Thyroid gland (tissue), 4 donors: Measurements from ENCODE around the gene MEAF6.

Experiments
- POLR2A ChIP-seq, 2 donors: fragments of 450-650 bp; IDR thresholded peaks; one replicate each; pipeline ENCODE4 v1.6.1; 2017; ENCODE audit warnings: antibody characterized with exemption in 2 of 2, mild to moderate bottlenecking in 2 of 2, moderate library complexity in 1 of 2
- TF ChIP-seq, protein P1 (sequence below), 6 experiments: fragments of 200-600 bp in 3 of 6; fragments of 450-650 bp in 3 of 6; sonication (generic) in 3 of 6; IDR thresholded peaks; one replicate each; pipeline ENCODE4 v1.5.1; 2016 to 2019; ENCODE audit warnings: antibody characterized with exemption in 6 of 6, mild to moderate bottlenecking in 2 of 6, inconsistent platforms in 1 of 6, moderate library complexity in 1 of 6

- TF ChIP-seq, protein P1, sequence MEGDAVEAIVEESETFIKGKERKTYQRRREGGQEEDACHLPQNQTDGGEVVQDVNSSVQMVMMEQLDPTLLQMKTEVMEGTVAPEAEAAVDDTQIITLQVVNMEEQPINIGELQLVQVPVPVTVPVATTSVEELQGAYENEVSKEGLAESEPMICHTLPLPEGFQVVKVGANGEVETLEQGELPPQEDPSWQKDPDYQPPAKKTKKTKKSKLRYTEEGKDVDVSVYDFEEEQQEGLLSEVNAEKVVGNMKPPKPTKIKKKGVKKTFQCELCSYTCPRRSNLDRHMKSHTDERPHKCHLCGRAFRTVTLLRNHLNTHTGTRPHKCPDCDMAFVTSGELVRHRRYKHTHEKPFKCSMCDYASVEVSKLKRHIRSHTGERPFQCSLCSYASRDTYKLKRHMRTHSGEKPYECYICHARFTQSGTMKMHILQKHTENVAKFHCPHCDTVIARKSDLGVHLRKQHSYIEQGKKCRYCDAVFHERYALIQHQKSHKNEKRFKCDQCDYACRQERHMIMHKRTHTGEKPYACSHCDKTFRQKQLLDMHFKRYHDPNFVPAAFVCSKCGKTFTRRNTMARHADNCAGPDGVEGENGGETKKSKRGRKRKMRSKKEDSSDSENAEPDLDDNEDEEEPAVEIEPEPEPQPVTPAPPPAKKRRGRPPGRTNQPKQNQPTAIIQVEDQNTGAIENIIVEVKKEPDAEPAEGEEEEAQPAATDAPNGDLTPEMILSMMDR (IDR thresholded peaks at IDR 0.05): no peak
- TF ChIP-seq POLR2A (IDR thresholded peaks at IDR 0.05): no peak
These were observed 56.0 kb downstream of the MEAF6 start for GRCh38 chr1:37458551-37458950.
